Measurements from ENCODE around the gene KCTD5. TPM values are rescaled to one million over a fixed set of nuclear protein-coding genes. Genes with fewer than 3 reads are reported as not detected.

Gene KCTD5
- total and polyA plus RNA-seq, 7 donors: 9.5 to 80.5 (median 17.1) TPM

DNA sequence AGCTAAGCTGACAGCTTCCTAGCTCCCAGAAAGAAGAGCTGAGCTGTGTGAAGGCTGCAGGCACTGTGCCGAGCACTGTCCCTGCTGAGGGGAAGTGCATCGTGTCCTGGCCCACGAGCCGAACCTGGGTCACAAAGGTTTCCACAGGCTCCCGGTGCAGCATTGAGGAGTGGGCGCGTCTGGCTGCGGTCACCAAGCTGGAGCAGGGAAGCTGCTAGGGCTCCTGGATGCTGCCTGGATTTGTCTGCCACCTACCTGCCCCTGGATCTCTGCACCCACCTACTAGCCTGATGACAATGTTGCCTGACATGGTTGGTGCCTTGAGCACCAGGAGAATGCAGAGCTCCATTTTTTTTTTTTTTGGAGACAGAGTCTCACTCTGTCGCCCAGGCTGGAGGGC lies 63.6 kb downstream of the KCTD5 start:
- WGBS, 2 donors: 89 to 92% methylated on average over 9 of the region's 9 CpGs
- no peak for DNase-seq
- no peaks in the 10 kb centered on the region for H3K36me3 ChIP-seq
- no peak overlapping the region for H3K27ac ChIP-seq
- H3K27me3 ChIP-seq: no peaks in the 10 kb centered on the region
- H3K4me1 ChIP-seq: no peaks in the 10 kb centered on the region
- no peaks in the 10 kb centered on the region for H3K9me3 ChIP-seq
- TF ChIP-seq EP300 (IDR thresholded peaks at IDR 0.05) (no peak), POLR2AphosphoS5 (IDR thresholded peaks at IDR 0.05) (no peak), POLR2A (IDR thresholded peaks at IDR 0.05) (no peak)
- TF ChIP-seq, protein P1, sequence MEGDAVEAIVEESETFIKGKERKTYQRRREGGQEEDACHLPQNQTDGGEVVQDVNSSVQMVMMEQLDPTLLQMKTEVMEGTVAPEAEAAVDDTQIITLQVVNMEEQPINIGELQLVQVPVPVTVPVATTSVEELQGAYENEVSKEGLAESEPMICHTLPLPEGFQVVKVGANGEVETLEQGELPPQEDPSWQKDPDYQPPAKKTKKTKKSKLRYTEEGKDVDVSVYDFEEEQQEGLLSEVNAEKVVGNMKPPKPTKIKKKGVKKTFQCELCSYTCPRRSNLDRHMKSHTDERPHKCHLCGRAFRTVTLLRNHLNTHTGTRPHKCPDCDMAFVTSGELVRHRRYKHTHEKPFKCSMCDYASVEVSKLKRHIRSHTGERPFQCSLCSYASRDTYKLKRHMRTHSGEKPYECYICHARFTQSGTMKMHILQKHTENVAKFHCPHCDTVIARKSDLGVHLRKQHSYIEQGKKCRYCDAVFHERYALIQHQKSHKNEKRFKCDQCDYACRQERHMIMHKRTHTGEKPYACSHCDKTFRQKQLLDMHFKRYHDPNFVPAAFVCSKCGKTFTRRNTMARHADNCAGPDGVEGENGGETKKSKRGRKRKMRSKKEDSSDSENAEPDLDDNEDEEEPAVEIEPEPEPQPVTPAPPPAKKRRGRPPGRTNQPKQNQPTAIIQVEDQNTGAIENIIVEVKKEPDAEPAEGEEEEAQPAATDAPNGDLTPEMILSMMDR (IDR thresholded peaks at IDR 0.05): no peak
- no peak overlapping the region for H3K4me3 ChIP-seq
- intact Hi-C loops (cut with DNase I): no loop called here

DNA sequence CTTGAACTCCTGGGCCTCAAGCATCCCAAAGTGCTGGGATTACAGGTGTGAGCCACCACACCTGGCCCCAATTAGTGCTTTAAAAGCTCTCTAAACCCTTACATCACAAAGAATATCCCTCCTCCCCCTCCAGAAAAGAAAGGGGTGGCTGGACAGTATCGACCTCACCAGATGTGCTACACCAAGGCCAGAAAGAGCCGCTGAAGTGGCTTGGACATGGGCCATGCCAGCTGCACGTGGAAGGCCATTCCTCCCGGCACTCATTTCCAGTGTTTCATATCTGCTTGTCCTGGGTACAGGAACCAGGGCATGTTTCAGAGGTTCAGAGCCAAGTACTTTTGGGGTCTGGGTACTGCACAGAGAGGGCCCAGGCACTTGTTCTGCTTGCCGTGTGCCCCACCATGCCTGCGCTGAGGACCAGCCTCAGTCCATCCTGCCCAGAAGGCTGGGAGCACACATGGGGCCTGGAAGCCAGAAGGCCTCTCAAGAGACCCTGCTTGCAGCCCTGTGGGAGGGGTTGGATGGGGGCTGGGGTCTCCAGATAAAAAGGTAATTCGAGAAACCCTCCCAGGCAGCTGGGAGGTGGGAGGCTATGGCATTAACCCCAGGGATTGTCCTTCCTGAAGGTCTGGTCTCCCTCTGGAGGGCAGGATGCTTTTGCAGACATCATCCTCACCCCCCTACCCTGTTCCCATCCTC lies 66.6 kb downstream of the KCTD5 start:
- Histone ChIP-seq H3K9me3 (no peaks in the 10 kb centered on the region), H3K4me3 (no peak overlapping the region), H3K27me3 (no peaks in the 10 kb centered on the region), H3K4me1 (peaks cover 0 to 11% (median 6%) of the 10 kb centered on the region in 4 donors), H3K27ac (no peak overlapping the region), H3K36me3 (no peaks in the 10 kb centered on the region)
- intact Hi-C loops (cut with DNase I): no loop called here
- 93 to 95% methylated on average over 7 of the region's 7 CpGs for WGBS, 2 donors
- no peak for DNase-seq
- no peak for TF ChIP-seq POLR2AphosphoS5 (IDR thresholded peaks at IDR 0.05)
- no peak for TF ChIP-seq POLR2A (IDR thresholded peaks at IDR 0.05)
- TF ChIP-seq, protein P1 (IDR thresholded peaks at IDR 0.05): no peak
- TF ChIP-seq EP300 (IDR thresholded peaks at IDR 0.05): no peak

DNA sequence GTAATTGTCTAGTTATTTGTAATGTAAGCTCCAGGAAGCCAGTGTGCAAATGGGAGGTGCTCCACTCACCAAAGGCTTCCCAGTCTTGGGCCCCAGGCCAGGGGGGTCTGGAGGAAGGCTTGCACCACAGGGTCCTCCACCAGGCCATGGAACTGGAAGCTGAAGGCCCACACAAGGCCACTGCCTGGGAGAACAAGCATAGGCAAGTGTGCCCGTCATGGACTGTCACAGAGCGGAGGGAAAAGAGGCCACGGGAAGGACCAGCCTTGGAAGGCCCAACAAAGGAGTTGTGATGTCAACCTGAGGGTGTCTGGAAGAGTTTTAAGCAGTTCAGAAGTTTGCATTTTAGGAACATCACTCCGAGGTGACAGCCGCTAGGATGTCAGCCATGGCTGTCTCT lies 67.2 kb downstream of the KCTD5 start:
- TF ChIP-seq, protein P1 (IDR thresholded peaks at IDR 0.05): no peak
- no peak for TF ChIP-seq POLR2A (IDR thresholded peaks at IDR 0.05)
- TF ChIP-seq POLR2AphosphoS5 (IDR thresholded peaks at IDR 0.05): no peak
- TF ChIP-seq EP300 (IDR thresholded peaks at IDR 0.05): no peak
- Histone ChIP-seq H3K4me1 (peaks cover 0 to 17% (median 10%) of the 10 kb centered on the region in 4 donors), H3K4me3 (no peak overlapping the region), H3K27me3 (no peaks in the 10 kb centered on the region), H3K9me3 (no peaks in the 10 kb centered on the region), H3K36me3 (no peaks in the 10 kb centered on the region), H3K27ac (no peak overlapping the region)
- no peak for DNase-seq
- 96 to 97% methylated on average over 5 of the region's 5 CpGs for WGBS, 2 donors
- intact Hi-C loops (cut with DNase I): no loop called here

DNA sequence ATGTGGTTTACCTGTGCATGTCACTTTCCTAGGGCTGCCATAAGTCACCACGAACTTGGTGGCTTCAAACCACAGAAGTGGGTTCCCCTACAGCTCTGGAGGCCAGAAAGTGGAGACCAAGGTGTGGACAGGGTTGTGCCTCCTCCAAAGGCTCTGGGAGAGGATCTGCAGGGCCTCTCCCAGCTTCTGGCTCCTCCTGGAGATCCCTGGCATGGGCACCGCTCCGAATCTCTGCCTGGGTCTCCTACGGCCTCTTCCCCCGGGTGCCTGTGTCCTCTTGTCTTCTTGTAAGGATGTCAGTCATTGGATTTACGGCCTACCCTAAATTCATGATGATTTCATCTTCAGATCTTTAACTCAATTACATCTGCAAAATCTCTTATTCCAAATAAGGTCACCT lies 67.6 kb downstream of the KCTD5 start:
- intact Hi-C loops (cut with DNase I): no loop called here
- H3K36me3 ChIP-seq: no peaks in the 10 kb centered on the region
- peaks cover 0 to 22% (median 15%) of the 10 kb centered on the region in 4 donors for H3K4me1 ChIP-seq
- no peak for DNase-seq
- no peak overlapping the region for H3K27ac ChIP-seq
- H3K4me3 ChIP-seq: no peak overlapping the region
- H3K27me3 ChIP-seq: no peaks in the 10 kb centered on the region
- H3K9me3 ChIP-seq: no peaks in the 10 kb centered on the region
- WGBS, 2 donors: 93 to 95% methylated on average over 6 of the region's 6 CpGs
- TF ChIP-seq POLR2AphosphoS5 (IDR thresholded peaks at IDR 0.05): no peak
- TF ChIP-seq EP300 (IDR thresholded peaks at IDR 0.05): no peak
- TF ChIP-seq, protein P1 (IDR thresholded peaks at IDR 0.05): no peak
- TF ChIP-seq POLR2A (IDR thresholded peaks at IDR 0.05): no peak

All from sigmoid colon (tissue), 7 donors.